Transverse colon (tissue), 4 donors: ENCODE measurements around the gene RFWD3. TPM values are rescaled to one million over a fixed set of nuclear protein-coding genes. Genes with fewer than 3 reads are reported as not detected.

ENCODE experiments used
- DNase-seq: peaks from one replicate; pipeline ENCODE4 v3.0.0-alpha.2; 2019
- H3K27ac ChIP-seq, 4 donors: fragments of 200-600 bp; sonication (generic); 2 replicates each; pipeline ENCODE4 v1.5.1; 2016 to 2018; ENCODE audit warnings: inconsistent platforms in 4 of 4
- H3K27me3 ChIP-seq: fragments of 200-600 bp; sonication (generic); 2 replicates; pipeline ENCODE4 v1.5.1; 2017; ENCODE audit warnings: inconsistent platforms
- H3K36me3 ChIP-seq, 4 donors: fragments of 200-600 bp; sonication (generic); 2 replicates each; pipeline ENCODE4 v1.5.1; 2017 to 2019; ENCODE audit warnings: inconsistent platforms in 4 of 4
- H3K4me1 ChIP-seq, 4 donors: fragments of 200-600 bp; sonication (generic); 2 replicates each; pipeline ENCODE4 v1.5.1; 2017 to 2020; ENCODE audit warnings: inconsistent platforms in 4 of 4
- H3K4me3 ChIP-seq, 4 donors: fragments of 200-600 bp; sonication (generic); 1 replicate in 1 of 4; 2 replicates in 3 of 4; pipeline versions ENCODE4 v1.5.1 to v1.6.1; 2017 to 2019; ENCODE audit warnings: inconsistent platforms in 4 of 4
- H3K9me3 ChIP-seq, 2 donors: fragments of 200-600 bp; sonication (generic); 2 replicates each; pipeline ENCODE4 v1.5.1; 2017 to 2019; ENCODE audit warnings: inconsistent platforms in 2 of 2
- EP300 ChIP-seq: sonication (generic); formaldehyde crosslinking; IDR thresholded peaks from one replicate; pipeline ENCODE4 v1.6.1; 2017; ENCODE audit warnings: antibody characterized with exemption, low read depth
- POLR2A ChIP-seq: fragments of 450-650 bp; IDR thresholded peaks from one replicate; pipeline ENCODE4 v1.6.1; 2016; ENCODE audit warnings: antibody characterized with exemption, mild to moderate bottlenecking, moderate library complexity
- POLR2AphosphoS5 ChIP-seq, 3 donors: sonication (generic); formaldehyde crosslinking; IDR thresholded peaks; one replicate each; pipeline ENCODE4 v1.6.1; 2016; ENCODE audit warnings: antibody characterized with exemption in 3 of 3
- WGBS, 2 donors: methylation state at CpG; one replicate each; pipeline ENCODE4 v1.1.5; 2018; ENCODE audit warnings: low coverage in 1 of 2; 5-methylcytosine and 5-hydroxymethylcytosine counted together
- in situ Hi-C, 4 donors: fragments of 200-750 bp; cut with MboI; loops; one replicate each; pipeline versions ENCODE4 v1.15.0 to v1.15.1; 2017; ENCODE audit warnings: low sequenced_read_pairs in 3 of 4, low pct_ligation_motif_present in 1 of 4, low pct_unique_long_range_greater_than_20kb in 1 of 4
- intact Hi-C: fragments of 100-400 bp; cut with DNase I; formaldehyde crosslinking; loops from one replicate; pipeline ENCODE4 v1.15.1; 2023; ENCODE audit warnings: low total_unique reads
- total RNA-seq, 4 donors: library from RNA; depleted of rRNA; stranded (reverse); fragments of >200 nt; gene quantifications; one replicate each; pipeline ENCODE4 v1.1.0, GENCODE V29; 2016
- TF ChIP-seq, protein P1 (sequence below), 5 experiments: fragments of 200-600 bp in 3 of 5; fragments of 450-650 bp in 2 of 5; sonication (generic) in 3 of 5; IDR thresholded peaks; 1 replicate in 2 of 5; 2 replicates in 3 of 5; pipeline ENCODE4 v1.5.1; 2016 to 2017; ENCODE audit warnings: antibody characterized with exemption in 5 of 5, inconsistent platforms in 3 of 5, mild to moderate bottlenecking in 2 of 5, moderate library complexity in 1 of 5

RFWD3 gene, protein sequence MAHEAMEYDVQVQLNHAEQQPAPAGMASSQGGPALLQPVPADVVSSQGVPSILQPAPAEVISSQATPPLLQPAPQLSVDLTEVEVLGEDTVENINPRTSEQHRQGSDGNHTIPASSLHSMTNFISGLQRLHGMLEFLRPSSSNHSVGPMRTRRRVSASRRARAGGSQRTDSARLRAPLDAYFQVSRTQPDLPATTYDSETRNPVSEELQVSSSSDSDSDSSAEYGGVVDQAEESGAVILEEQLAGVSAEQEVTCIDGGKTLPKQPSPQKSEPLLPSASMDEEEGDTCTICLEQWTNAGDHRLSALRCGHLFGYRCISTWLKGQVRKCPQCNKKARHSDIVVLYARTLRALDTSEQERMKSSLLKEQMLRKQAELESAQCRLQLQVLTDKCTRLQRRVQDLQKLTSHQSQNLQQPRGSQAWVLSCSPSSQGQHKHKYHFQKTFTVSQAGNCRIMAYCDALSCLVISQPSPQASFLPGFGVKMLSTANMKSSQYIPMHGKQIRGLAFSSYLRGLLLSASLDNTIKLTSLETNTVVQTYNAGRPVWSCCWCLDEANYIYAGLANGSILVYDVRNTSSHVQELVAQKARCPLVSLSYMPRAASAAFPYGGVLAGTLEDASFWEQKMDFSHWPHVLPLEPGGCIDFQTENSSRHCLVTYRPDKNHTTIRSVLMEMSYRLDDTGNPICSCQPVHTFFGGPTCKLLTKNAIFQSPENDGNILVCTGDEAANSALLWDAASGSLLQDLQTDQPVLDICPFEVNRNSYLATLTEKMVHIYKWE
- 10 to 100 TPM in 3 of 4 donors, 1 to 10 TPM in 1; 2.8 to 23.9 (median 19.2) TPM for total RNA-seq

DNA sequence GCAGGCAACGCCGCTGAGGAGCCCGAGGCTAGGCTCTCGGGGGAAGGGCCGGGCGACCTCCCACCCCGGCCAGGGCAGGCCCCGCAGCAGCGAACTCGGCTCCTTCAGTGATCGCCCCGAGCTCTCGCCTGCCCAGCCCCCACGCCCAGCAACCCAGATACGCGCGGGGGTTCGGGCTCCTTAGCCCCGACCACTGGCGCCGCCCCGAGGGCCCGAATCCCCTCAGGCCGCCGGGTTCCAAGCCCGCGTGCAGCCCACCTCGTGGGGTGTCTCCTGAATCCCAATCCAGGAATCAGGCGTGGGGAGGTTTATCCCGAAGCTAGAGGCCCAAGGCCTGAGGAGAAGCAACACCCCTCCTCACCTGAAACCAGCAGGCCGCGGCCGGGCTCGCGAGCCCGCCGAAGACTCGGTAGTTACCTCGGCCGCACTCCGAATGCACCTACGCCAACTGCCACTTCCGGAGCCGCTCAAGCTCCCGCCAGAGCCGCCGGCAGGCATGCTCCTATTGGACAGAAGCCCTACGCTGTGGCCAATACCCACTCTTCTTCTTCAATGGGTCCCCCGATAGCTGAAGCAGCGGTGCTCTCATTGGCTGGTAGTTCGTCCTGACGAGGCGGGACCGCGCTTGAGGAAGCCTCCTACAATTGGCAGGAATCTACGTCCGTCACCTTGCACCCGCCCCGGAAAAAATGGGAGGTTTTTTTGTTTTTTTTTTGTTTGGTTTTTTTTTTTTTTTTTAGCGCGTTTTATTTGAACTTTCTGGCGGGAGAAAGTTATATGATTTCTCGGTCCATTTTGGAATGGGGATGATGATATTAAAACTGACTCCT, at the start of gene RFWD3:
Gene RFWD3, minus strand, starts transcription at position 453 of the 830 bp plus-strand sequence. CDS start 5,428 bp downstream, outside the sequence.
- H3K27me3 ChIP-seq = no peaks in the 10 kb centered on the region
- in situ Hi-C loops = no loop called here

DNA sequence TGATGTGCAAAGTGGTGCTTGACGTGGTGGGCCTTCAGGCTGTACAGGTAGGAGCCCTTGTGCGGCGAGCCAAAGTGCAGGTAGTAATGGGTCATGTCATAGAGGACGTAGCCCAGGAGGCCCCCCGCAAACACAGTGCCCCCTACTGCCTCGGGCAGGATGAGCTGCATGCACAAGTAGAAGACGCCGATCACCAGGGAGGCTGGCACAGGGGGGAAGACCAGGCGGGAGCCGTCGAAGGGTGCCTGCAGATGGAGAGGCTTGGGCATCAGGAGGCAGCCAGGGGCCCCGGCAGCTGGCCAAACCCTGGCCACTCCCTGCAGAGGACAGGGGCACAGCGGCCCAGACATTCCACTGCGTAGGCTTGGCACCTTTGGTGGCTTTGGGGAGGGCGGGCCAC, 49.7 kb upstream of the RFWD3 start:
- TF ChIP-seq POLR2AphosphoS5 (IDR thresholded peaks at IDR 0.05) (no peak), EP300 (no peak), POLR2A (no peak)
- TF ChIP-seq, protein P1, sequence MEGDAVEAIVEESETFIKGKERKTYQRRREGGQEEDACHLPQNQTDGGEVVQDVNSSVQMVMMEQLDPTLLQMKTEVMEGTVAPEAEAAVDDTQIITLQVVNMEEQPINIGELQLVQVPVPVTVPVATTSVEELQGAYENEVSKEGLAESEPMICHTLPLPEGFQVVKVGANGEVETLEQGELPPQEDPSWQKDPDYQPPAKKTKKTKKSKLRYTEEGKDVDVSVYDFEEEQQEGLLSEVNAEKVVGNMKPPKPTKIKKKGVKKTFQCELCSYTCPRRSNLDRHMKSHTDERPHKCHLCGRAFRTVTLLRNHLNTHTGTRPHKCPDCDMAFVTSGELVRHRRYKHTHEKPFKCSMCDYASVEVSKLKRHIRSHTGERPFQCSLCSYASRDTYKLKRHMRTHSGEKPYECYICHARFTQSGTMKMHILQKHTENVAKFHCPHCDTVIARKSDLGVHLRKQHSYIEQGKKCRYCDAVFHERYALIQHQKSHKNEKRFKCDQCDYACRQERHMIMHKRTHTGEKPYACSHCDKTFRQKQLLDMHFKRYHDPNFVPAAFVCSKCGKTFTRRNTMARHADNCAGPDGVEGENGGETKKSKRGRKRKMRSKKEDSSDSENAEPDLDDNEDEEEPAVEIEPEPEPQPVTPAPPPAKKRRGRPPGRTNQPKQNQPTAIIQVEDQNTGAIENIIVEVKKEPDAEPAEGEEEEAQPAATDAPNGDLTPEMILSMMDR (IDR thresholded peaks at IDR 0.05) = no peak
- H3K36me3 ChIP-seq = no peaks in the 10 kb centered on the region
- in situ Hi-C loops = loop anchor here in 3 of 4 donors (10.0 to 25.0 kb wide), 3 partner anchors 146 to 396 kb away; partner anchors contain the start of gene LDHD (in 1 of the 3)
- 90 to 94% methylated on average over 3 to 15 of the region's 15 CpGs for WGBS, 2 donors
- intact Hi-C loops = no loop called here
- H3K4me1 ChIP-seq = no peaks in the 10 kb centered on the region
- H3K27ac ChIP-seq = no peak overlapping the region
- no peak for DNase-seq
- H3K9me3 ChIP-seq = no peaks in the 10 kb centered on the region
- H3K27me3 ChIP-seq = no peaks in the 10 kb centered on the region
- H3K4me3 ChIP-seq = no peak overlapping the region

More for the DNA sequence above, at the start of gene RFWD3:
- peaks cover 4 to 21% (median 10%) of the 10 kb centered on the region in 4 donors for H3K4me1 ChIP-seq
- 1% methylated on average over 12 to 45 of the region's 63 CpGs for WGBS, 2 donors
- no peaks in the 10 kb centered on the region for H3K9me3 ChIP-seq
- DNase-seq = peak; percentile 97
- intact Hi-C loops = no loop called here
- H3K36me3 ChIP-seq = peaks cover 0 to 15% (median 4%) of the 10 kb centered on the region in 4 donors
- H3K4me3 ChIP-seq = peak within 1 kb of the TSS; percentile 91 to 100 (median 98)
- peak within 1 kb of the TSS; percentile 72 to 95 (median 84) for H3K27ac ChIP-seq
- TF ChIP-seq EP300 = no peak
- peak; percentile 68 for TF ChIP-seq POLR2A
- TF ChIP-seq POLR2AphosphoS5 (IDR thresholded peaks at IDR 0.05) = peak; percentile 28 to 88 (median 82)

DNA sequence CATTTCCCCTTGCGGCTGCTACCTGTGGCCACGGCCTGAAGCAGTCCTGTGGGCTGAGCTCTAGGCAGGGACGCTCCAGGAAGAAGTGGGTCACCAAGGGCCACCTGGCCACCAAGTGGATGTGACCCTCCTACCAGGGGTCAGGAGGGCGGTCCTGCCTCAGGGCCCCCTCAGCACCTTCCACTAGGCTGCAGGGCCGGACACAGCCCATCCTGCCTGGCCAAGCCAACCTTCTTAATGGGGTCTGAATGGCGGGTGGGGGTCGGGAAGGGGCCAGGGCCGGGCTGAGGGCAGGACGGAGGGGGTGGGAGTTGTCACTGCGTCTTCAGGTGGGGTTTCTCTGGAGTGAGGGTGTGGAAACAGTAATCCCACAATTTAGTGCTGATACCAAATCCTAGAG, 47.2 kb upstream of the RFWD3 start:
- Histone ChIP-seq H3K36me3 (no peaks in the 10 kb centered on the region), H3K9me3 (no peaks in the 10 kb centered on the region), H3K27ac (no peak overlapping the region), H3K4me1 (peaks cover 0 to 5% (median 0%) of the 10 kb centered on the region in 4 donors), H3K4me3 (no peak overlapping the region), H3K27me3 (no peaks in the 10 kb centered on the region)
- intact Hi-C loops = loop anchor here (5.0 kb wide), 1 partner anchor 148 kb away; no protein-coding TSS in a partner anchor
- in situ Hi-C loops = loop anchor here (5.0 to 25.0 kb wide), 4 partner anchors 148 to 398 kb away; partner anchors contain the start of gene LDHD (in 1 of the 4)
- TF ChIP-seq, protein P1 (IDR thresholded peaks at IDR 0.05) = no peak
- no peak for TF ChIP-seq POLR2A
- TF ChIP-seq EP300 = no peak
- no peak for TF ChIP-seq POLR2AphosphoS5 (IDR thresholded peaks at IDR 0.05)
- DNase-seq = no peak
- whole genome bisulfite sequencing, 2 donors = 95% methylated on average over 8 of the region's 10 CpGs; no CpG with 5 or more reads in 1 of the 2 donors

DNA sequence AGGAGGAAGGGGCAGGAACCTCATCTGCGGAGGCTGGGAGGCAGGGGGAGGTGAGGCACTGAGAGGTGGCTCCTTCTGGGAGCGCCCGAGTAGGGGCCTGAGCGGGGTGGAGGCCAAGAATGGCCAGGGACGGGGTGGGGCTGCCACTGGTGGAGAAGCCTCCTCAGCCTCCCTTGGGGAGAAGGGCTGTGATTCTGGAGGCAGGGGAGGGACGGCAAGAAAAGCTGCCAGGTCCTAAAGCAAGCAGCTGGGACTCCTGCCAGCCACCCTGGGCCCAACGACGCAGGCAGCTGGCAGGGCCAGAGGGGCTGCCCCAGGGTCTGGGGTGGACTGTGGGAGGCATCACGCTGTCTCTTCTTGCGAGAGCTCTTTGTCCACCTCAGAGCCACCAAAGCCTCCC, 46.6 kb upstream of the RFWD3 start:
- no peak overlapping the region for H3K27ac ChIP-seq
- TF ChIP-seq POLR2AphosphoS5 (IDR thresholded peaks at IDR 0.05) = no peak
- TF ChIP-seq POLR2A = no peak
- no peak for TF ChIP-seq EP300
- TF ChIP-seq, protein P1 (IDR thresholded peaks at IDR 0.05) = no peak
- H3K9me3 ChIP-seq = no peaks in the 10 kb centered on the region
- H3K27me3 ChIP-seq = no peaks in the 10 kb centered on the region
- no peak for DNase-seq
- intact Hi-C loops = loop anchor here (5.0 kb wide), 1 partner anchor 149 kb away; no protein-coding TSS in a partner anchor
- peaks cover 0 to 5% (median 0%) of the 10 kb centered on the region in 4 donors for H3K4me1 ChIP-seq
- no peaks in the 10 kb centered on the region for H3K36me3 ChIP-seq
- H3K4me3 ChIP-seq = no peak overlapping the region
- in situ Hi-C loops = loop anchor here (5.0 to 25.0 kb wide), 4 partner anchors 149 to 399 kb away; partner anchors contain the start of gene LDHD (in 1 of the 4)
- WGBS, 2 donors = 85% methylated on average over 10 of the region's 10 CpGs; no CpG with 5 or more reads in 1 of the 2 donors
